GM13976 (cell line): ENCODE data around the gene TRIM3.
"Not testable (repeated sequence)": the region's sequence is repeated elsewhere in the genome, so short reads cannot be mapped to it uniquely, and the experiment has no call there.

Experiments
- DNase-seq: peaks from one replicate; pipeline ENCODE4 v3.0.0; 2012; ENCODE audit warnings: low spot score
- CTCF ChIP-seq: IDR thresholded peaks from 2 replicates; pipeline ENCODE4 v1.5.1; 2012; ENCODE audit warnings: borderline replicate concordance, mild to moderate bottlenecking; ENCODE audit not compliant: insufficient read depth; ENCODE audit errors: extremely low read depth, missing control alignments, control extremely low read depth
- in situ Hi-C: fragments of 300-500 bp; cut with MboI; formaldehyde crosslinking; loops from one replicate; pipeline ENCODE4 v1.12.0; 2022; ENCODE audit warnings: low sequenced_read_pairs, mixed read lengths, inconsistent platforms; ENCODE audit not compliant: unreplicated experiment

Gene TRIM3

DNA sequence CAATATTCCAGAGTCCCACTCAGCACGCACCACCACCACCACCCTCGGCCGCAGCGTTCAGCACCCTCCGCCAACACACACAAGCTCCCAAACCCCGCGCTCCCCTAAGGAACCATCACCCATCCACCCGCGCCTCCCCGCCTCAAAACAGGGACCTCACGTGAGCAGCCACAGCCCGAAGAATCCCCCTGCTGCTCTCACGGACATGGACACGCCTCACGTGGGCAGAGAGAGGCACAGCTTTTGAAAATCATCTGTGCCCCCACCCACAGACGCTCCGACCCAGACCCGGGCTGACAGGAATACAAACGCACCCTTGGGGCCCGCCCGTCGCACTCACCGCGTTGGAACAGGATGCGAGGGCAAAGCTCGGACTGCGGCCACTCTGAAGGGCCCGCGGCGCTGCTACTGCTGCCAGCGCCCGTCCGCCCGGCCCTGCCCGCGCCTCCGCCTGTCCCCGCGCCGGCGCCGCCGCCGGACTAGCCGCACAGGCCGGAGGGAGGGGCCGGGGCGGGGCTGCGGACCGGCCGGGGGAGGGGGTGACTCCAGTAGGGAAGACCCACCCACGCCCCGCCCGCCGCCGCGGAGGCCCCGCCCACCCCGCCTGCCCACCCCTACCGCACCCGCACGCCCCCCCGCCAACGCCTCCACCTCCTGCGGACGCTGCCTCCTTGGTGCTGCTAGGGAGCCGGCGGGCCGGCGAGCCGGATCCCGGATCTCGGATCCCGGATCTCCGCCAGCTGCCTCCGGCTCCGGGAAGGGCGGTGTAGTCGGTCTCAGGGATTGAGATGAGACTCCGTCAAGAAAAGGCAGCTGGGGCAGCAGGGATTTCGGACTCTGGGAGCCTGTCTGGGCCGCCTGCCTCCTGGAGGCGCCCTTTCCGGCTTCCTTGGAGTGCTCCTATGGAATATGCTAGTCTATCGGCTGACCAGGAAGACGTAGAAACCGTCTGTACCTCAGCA lies at the start of gene TRIM3:
Gene TRIM3 (minus strand): TSS at position 491 of the 962 bp plus-strand sequence. CDS start 8,246 bp downstream, outside the sequence.
- TF ChIP-seq CTCF, result no peak
- in situ Hi-C loops, result no loop called here
- DNase-seq, result peak; percentile 96

GRCh38 chr11:6523253-6523652 lies 49.5 kb upstream of the TRIM3 start:
- in situ Hi-C loops, result no loop called here
- TF ChIP-seq CTCF, result no peak
- DNase-seq, result no peak

- DNase-seq, result not testable (repeated sequence)
These were observed 48.2 kb upstream of the TRIM3 start for GRCh38 chr11:6521946-6522345.

DNA sequence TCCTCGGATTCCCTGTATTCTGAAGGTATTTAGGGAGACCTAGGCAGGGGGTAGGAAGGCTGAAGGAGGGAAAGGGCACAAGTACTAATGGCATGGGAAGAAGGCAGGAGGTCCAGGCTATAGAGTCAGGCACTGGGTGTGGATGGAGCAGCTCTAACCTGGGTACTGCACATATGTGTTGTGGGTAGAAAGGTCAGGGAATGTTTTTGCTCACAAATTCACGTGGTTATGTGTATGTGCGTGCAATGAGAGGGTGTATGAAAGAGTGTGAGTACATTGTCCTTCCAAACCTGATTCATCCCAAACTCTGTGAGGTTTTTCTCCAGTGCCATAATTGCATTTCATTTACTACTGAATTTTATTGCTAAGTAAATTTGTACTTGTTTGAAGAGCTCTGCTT lies 46.5 kb upstream of the TRIM3 start:
- no peak for DNase-seq
- TF ChIP-seq CTCF, result no peak
- in situ Hi-C loops, result no loop called here

More at GRCh38 chr11:6521946-6522345, 48.2 kb upstream of the TRIM3 start:
- in situ Hi-C loops, result not testable (repeated sequence)

DNA sequence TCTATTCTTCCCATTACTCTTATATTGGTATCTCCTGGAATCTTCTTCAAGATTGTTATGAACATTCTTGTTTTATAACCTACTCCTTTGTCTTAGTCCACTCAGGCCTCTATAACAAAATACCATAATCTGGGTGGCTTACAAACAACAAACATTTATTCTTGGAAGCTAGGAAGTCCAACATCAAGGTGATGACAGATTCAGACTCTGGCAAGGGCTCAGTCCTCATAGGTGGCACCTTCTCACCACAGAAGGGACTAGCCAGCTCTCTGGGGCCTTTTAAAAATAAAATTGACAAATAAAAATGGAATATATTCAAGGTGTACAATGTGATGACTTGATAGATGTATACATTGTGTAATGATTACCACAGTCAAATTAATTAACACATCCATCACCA lies 43.1 kb upstream of the TRIM3 start:
- in situ Hi-C loops, result no loop called here
- no peak for TF ChIP-seq CTCF
- DNase-seq, result no peak

- TF ChIP-seq CTCF, result peak; percentile 63
- DNase-seq, result peak; percentile 37
- in situ Hi-C loops, result no loop called here
These were observed 32.0 kb upstream of the TRIM3 start for GRCh38 chr11:6505577-6506240.

- no peak for TF ChIP-seq CTCF
- DNase-seq, result no peak
- in situ Hi-C loops, result no loop called here
These were observed 30.4 kb upstream of the TRIM3 start for GRCh38 chr11:6504166-6504565.
